ENCODE measurements around the gene PDP2. TPM values are rescaled to one million over a fixed set of nuclear protein-coding genes. Genes with fewer than 3 reads are reported as not detected.
A peak's percentile ranks its signal among the peaks of the same experiment; 100 is the strongest.

Gene PDP2
- total RNA-seq, 1 experiment from 2014 or later = 18.1 TPM

- Histone ChIP-seq H3K4me3 (no peak overlapping the region), H3K4me1 (peaks cover 23% of the 10 kb centered on the region), H3K27ac (no peak overlapping the region), H3K27me3 (peaks cover 4% of the 10 kb centered on the region; the same call in 1 of the 2 replicates), H3K9me3 (replicated peaks) (no peaks in the 10 kb centered on the region), H3K36me3 (no peaks in the 10 kb centered on the region)
- DNase-seq = peak; percentile 86 to 88
These were observed 19.8 kb downstream of the PDP2 start for GRCh38 chr16:66899945-66900710.

- Histone ChIP-seq H3K27ac (no peak overlapping the region), H3K27me3 (peaks cover 1% of the 10 kb centered on the region; the same call in 1 of the 2 replicates), H3K9me3 (replicated peaks) (no peaks in the 10 kb centered on the region), H3K4me1 (peaks cover 29% of the 10 kb centered on the region), H3K4me3 (no peak overlapping the region), H3K36me3 (no peaks in the 10 kb centered on the region)
- DNase-seq = no peak
These were observed 20.6 kb downstream of the PDP2 start for GRCh38 chr16:66900721-66901441.

- Histone ChIP-seq H3K27me3 (no peaks in the 10 kb centered on the region), H3K4me3 (no peak overlapping the region), H3K27ac (no peak overlapping the region), H3K36me3 (no peaks in the 10 kb centered on the region), H3K4me1 (peaks cover 29% of the 10 kb centered on the region), H3K9me3 (replicated peaks) (no peaks in the 10 kb centered on the region)
- DNase-seq = no peak
These were observed 21.3 kb downstream of the PDP2 start for GRCh38 chr16:66901626-66902025.

GRCh38 chr16:66902648-66903543 lies 22.6 kb downstream of the PDP2 start:
- Histone ChIP-seq H3K4me1 (peaks cover 29% of the 10 kb centered on the region), H3K9me3 (replicated peaks) (no peaks in the 10 kb centered on the region), H3K36me3 (no peaks in the 10 kb centered on the region), H3K4me3 (no peak overlapping the region), H3K27me3 (no peaks in the 10 kb centered on the region), H3K27ac (no peak overlapping the region)
- DNase-seq = peak; percentile 50 to 56

GRCh38 chr16:66903544-66904427 lies 23.5 kb downstream of the PDP2 start:
- Histone ChIP-seq H3K4me3 (no peak overlapping the region), H3K27me3 (no peaks in the 10 kb centered on the region), H3K27ac (no peak overlapping the region), H3K36me3 (no peaks in the 10 kb centered on the region), H3K4me1 (peaks cover 29% of the 10 kb centered on the region), H3K9me3 (replicated peaks) (no peaks in the 10 kb centered on the region)
- no peak for DNase-seq

- Histone ChIP-seq H3K27me3 (no peaks in the 10 kb centered on the region), H3K36me3 (no peaks in the 10 kb centered on the region), H3K9me3 (replicated peaks) (no peaks in the 10 kb centered on the region), H3K4me3 (no peak overlapping the region), H3K4me1 (peaks cover 29% of the 10 kb centered on the region), H3K27ac (no peak overlapping the region)
- no peak for DNase-seq
These were observed 24.1 kb downstream of the PDP2 start for GRCh38 chr16:66904428-66904845.

- Histone ChIP-seq H3K4me1 (peaks cover 23% of the 10 kb centered on the region), H3K9me3 (replicated peaks) (no peaks in the 10 kb centered on the region), H3K27ac (no peak overlapping the region), H3K27me3 (no peaks in the 10 kb centered on the region), H3K36me3 (no peaks in the 10 kb centered on the region), H3K4me3 (no peak overlapping the region)
- DNase-seq = no peak
These were observed 24.7 kb downstream of the PDP2 start for GRCh38 chr16:66904846-66905632.

- H3K9me3 ChIP-seq (replicated peaks) = no peaks in the 10 kb centered on the region
- H3K36me3 ChIP-seq = no peaks in the 10 kb centered on the region
- peaks cover 15% of the 10 kb centered on the region; the same call in 1 of the 2 replicates for H3K4me1 ChIP-seq
- peak; percentile 59 to 69 for DNase-seq
- H3K27me3 ChIP-seq = no peaks in the 10 kb centered on the region
- H3K27ac ChIP-seq = no peak overlapping the region
- H3K4me3 ChIP-seq = no peak overlapping the region
These were observed 25.6 kb downstream of the PDP2 start for GRCh38 chr16:66905633-66906539.

- peaks cover 15% of the 10 kb centered on the region; the same call in 1 of the 2 replicates for H3K4me1 ChIP-seq
- no peaks in the 10 kb centered on the region for H3K36me3 ChIP-seq
- no peak overlapping the region for H3K4me3 ChIP-seq
- no peaks in the 10 kb centered on the region for H3K27me3 ChIP-seq
- H3K27ac ChIP-seq = no peak overlapping the region
- H3K9me3 ChIP-seq (replicated peaks) = no peaks in the 10 kb centered on the region
- no peak for DNase-seq
These were observed 26.9 kb downstream of the PDP2 start for GRCh38 chr16:66906916-66907836.

GRCh38 chr16:66908116-66908515 lies 27.8 kb downstream of the PDP2 start:
- Histone ChIP-seq H3K4me3 (no peak overlapping the region), H3K27me3 (no peaks in the 10 kb centered on the region), H3K9me3 (replicated peaks) (no peaks in the 10 kb centered on the region), H3K36me3 (no peaks in the 10 kb centered on the region), H3K27ac (no peak overlapping the region), H3K4me1 (peaks cover 12% of the 10 kb centered on the region; the same call in 1 of the 2 replicates)
- DNase-seq = no peak

- no peak overlapping the region for H3K4me3 ChIP-seq
- DNase-seq = no peak
- H3K4me1 ChIP-seq = peaks cover 17% of the 10 kb centered on the region; the same call in 1 of the 2 replicates
- H3K36me3 ChIP-seq = no peaks in the 10 kb centered on the region
- H3K27ac ChIP-seq = no peak overlapping the region
- no peaks in the 10 kb centered on the region for H3K9me3 ChIP-seq (replicated peaks)
- no peaks in the 10 kb centered on the region for H3K27me3 ChIP-seq
These were observed 28.6 kb downstream of the PDP2 start for GRCh38 chr16:66908762-66909559.

All from SJCRH30 (cell line).